D341Med (cell line): Measurements from ENCODE around the gene LENG1.

Source experiments
- DNase-seq: peaks from one replicate; pipeline ENCODE4 v3.0.0; 2012; ENCODE audit warnings: low spot score

Gene LENG1

GRCh38 chr19:54141356-54141755 lies 18.2 kb downstream of the LENG1 start:
- DNase-seq, result no peak

- DNase-seq, result no peak
These were observed 20.8 kb downstream of the LENG1 start for GRCh38 chr19:54138489-54139256.

GRCh38 chr19:54137699-54138488 lies 21.6 kb downstream of the LENG1 start, which contains the start of gene CNOT3:
Gene CNOT3 (plus strand): TSS chr19:54137762. CDS start chr19:54142979, 5,217 bp downstream.
- peak; percentile 56 for DNase-seq

GRCh38 chr19:54136864-54137698 lies 22.4 kb downstream of the LENG1 start:
- DNase-seq, result peak; percentile 94

- no peak for DNase-seq
These were observed 23.2 kb downstream of the LENG1 start for GRCh38 chr19:54136086-54136863.

GRCh38 chr19:54133957-54134590 lies 25.4 kb downstream of the LENG1 start:
- DNase-seq, result no peak

GRCh38 chr19:54133312-54133956 lies 26.1 kb downstream of the LENG1 start:
- no peak for DNase-seq

GRCh38 chr19:54129617-54129996 lies 29.9 kb downstream of the LENG1 start:
- DNase-seq, result no peak

- DNase-seq, result no peak
These were observed 30.5 kb downstream of the LENG1 start for GRCh38 chr19:54128796-54129616.

- no peak for DNase-seq
These were observed 31.1 kb downstream of the LENG1 start for GRCh38 chr19:54128441-54128725.

- no peak for DNase-seq
These were observed 31.7 kb downstream of the LENG1 start for GRCh38 chr19:54127688-54128440.

GRCh38 chr19:54125713-54126112 lies 33.8 kb downstream of the LENG1 start:
- DNase-seq, result no peak

- no peak for DNase-seq
These were observed 35.1 kb downstream of the LENG1 start for GRCh38 chr19:54124393-54124792.

GRCh38 chr19:54123682-54124081 lies 35.8 kb downstream of the LENG1 start:
- DNase-seq, result no peak

GRCh38 chr19:54121259-54121658 lies 38.3 kb downstream of the LENG1 start:
- no peak for DNase-seq

- peak; percentile 94 for DNase-seq
These were observed 44.1 kb downstream of the LENG1 start, which contains the start of the genes PRPF31 and TFPT for GRCh38 chr19:54115109-54116063. Gene PRPF31 (plus strand): TSS chr19:54115754. CDS start chr19:54118279, 2,525 bp downstream. Gene TFPT (minus strand): TSS chr19:54115657. CDS start chr19:54115269, 388 bp downstream.

GRCh38 chr19:54114340-54115108 lies 45.0 kb downstream of the LENG1 start:
- peak; percentile 58 for DNase-seq
